Fibroblast of upper back skin (primary cell): ENCODE measurements around the gene MYO10.
"Not testable (repeated sequence)": the region's sequence is repeated elsewhere in the genome, so short reads cannot be mapped to it uniquely, and the experiment has no call there.

Experiments used
- DNase-seq: peaks from one replicate; pipeline ENCODE4 v3.0.0-alpha.2; 2013

MYO10 gene

DNA sequence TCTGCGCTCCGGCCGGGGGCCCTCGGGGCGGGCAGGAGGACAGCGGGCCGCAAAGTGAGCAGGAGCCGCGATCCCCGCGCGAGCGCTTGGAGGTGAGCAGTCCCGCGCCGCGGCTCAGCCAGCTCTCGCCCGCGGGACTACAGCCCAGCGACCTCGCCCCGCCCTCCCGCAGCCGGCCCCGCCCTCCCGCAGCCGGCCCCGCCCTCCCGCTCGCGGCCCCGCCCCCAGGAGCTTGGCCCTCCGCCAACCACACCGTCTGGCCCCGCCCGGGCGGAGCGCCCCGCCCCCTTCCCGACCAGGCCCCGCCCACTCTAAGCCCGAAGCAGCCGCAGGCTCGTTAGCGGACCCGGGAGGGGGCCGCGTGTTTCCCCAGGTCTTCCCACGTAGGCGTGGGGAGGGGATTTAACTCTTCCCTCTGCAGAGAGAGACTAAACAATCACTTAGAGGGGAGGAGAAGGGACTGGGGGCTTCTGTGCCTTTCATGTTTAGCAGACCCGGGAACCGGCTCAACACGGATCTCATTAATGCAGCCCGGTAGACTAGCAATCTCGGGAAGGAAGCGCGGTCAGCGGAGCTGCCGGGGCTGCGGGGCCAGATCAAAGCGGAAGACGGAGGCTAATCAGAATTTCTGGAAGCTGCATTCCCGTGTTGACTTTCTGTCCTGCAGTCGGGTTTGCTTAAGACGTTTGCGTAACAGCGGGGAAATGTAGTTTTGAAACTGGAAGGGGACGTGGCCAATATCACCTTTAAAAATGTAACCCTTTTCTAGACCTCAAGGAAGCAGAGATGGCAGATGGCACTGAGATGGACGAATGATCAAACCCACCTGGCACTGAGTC, at the start of gene MYO10:
Gene MYO10, minus strand, starts transcription at position 139 of the 839 bp plus-strand sequence. CDS start 480 bp downstream, outside the sequence.
- DNase-seq = peak; percentile 80

DNA sequence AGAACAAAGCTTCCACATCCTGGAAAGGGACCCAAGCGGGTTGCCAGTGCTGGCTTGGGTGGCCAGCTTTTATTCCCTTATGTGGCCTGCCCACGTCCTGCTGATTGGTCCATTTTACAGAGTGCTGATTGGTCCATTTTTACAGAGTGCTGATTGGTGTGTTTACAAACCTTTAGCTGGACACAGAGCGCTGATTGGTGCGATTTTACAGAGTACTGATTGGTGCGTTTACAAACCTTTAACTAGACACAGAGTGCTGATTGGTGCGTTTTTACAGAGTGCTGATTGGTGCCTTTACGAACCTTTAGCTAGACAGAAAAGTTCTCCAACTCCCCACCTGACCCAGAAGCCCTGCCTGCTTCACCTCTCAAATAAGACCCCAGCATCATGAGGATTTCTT, 49.2 kb upstream of the MYO10 start:
- DNase-seq = not testable (repeated sequence)

DNA sequence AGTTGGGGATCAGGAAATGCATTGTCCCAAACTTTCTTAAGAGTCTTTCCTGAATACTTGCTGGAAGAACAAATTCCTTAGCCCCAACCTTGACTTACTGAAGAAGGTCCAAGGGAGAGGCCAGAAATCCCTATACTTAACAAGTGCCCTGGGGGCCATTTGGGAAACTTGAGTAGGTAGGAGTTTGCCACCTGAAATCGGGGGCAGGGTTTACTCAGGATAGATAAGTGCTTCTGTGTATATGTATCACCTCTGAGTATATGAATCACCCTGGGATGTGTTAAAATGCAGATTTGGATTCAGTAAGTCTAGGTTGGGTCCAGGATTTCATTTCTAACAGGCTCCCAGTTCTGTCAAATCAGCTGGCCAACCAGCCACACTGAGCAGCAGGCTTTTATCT, 47.9 kb upstream of the MYO10 start:
- no peak for DNase-seq

DNA sequence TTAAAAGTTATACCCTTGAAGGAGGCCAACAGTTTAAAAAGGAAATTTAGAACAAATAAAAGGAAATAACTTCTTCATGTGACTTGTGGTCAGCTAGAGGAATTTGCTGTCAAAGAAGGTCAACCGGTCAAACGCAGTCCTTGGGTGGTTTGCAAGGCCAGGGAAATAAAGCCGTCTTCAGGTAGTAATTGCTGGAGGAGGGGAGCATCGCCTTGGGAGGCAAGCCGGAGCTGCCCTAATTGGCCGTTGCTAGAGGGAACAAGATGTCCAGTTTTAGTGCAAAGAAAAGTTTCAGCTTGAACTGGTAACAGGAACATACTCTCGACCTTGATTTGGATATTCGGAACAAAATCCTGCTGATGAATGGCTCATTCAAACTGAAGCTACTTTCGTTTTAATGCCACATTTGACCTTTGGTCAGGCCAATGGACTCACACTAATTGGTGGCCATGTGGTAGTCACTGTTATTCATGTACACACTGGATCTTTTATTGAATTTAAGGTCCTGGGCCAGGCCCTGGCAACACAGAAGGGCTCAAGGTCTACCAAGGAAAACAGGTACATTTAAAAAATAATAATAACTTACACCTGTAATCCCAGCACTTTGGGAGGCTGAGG, 47.0 kb upstream of the MYO10 start:
- DNase-seq = no peak

DNA sequence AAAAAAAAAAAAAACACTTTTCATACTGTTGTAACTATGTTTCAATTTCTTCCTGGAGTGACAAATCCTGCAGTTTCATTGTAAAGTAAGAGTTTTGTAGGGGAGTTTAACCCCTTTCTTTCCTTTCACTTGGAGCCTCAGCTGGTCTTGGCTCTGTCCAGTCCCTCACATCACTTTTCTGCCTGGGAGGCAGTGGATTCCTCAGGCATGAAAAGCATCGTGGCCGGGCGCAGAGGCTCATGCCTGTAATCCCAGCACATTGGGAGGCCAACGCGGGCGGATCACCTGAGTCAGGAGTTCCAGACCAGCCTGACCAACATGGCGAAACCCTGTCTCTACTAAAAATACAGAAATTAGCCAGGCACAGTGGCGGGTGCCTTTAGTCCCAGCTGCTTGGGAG, 45.6 kb upstream of the MYO10 start:
- no peak for DNase-seq

DNA sequence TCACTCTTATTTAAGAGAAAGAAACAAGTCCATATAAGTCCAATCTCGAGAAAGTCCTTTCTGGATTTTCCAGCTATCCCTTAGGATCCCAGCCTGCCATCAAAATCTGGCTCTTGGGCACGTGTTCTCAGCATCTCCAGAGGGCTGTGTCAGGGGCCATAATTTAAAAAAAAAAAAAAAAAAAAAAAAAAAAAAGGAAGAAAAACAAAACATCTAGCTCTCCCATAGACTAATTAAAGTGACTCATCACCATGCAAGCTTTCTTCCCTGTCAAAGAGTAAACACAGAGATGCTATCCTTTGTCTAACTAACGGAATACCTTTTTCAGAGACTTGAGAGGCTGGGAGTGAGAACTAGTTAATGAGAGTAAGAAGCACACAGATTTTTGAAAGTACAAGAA, 44.9 kb upstream of the MYO10 start:
- DNase-seq = no peak

DNA sequence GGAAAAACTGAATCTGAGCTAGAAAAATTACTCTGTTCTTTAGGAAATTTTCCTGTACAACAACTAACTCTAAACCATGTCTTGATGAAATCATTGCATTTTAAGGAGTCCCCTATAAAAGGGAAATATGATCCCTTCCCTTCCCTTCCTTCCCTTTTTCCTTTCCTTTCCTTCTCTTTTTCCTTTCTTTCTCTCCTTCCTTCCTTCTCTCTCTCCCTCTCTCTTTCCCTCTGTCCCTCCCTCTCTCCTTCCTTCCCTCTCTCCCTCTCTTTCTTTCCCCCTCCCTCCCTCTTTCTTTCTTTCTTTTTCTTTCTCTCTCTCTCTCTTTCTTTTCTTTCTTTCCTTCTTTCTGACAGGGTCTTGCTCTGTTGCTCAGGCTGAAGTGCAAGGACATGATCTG, 42.2 kb upstream of the MYO10 start:
- DNase-seq = no peak

DNA sequence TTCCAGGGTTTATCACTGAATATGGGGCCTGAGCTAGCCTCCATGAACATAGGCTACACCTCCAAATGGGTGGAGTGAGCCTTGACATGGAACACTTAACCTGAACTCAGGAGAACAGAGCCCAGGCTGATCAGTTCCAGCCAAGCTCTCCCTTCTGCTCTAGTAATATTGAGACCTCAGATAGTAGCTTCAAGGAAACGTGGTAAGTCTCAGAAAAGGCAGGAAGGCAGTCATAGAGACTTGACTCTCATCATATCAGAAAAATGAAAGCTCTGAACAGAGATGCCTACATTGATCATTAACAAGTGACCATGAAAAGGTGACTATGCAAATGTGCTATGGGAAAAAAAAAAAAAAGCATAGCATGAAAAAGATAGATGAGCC, 40.5 kb upstream of the MYO10 start:
- no peak for DNase-seq

DNA sequence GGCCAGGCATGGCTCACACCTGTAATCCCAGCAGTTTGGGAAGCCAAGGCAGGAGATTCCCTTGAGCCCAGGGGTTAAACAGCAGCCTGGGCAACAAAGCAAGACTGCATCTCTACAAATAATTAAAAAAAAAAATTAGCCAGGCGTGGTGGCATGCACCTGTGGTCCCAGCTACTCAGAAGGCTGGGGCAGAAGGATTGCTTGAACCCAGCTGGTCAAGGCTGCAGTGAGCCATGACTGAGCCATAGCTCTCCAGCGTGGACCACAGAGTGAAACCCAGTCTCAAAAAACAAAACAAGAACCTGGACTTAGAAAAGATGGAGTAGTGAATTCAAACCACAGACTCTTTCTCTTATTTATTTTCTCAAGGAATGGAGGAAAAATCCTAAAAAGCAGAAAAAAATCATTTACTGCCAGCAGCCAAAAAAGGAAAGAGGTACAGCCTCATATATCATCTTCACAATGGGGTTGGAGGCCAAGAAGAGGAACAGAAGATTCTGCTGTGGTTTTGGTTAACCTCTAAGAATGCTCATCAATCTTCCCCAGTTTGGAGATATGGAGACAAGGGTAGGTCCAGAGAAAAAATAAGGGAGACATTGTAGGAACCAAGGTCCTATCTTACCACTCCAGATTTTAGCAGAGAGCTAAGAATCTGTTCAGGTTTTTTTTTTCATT, 40.0 kb upstream of the MYO10 start:
- DNase-seq = peak; percentile 88

DNA sequence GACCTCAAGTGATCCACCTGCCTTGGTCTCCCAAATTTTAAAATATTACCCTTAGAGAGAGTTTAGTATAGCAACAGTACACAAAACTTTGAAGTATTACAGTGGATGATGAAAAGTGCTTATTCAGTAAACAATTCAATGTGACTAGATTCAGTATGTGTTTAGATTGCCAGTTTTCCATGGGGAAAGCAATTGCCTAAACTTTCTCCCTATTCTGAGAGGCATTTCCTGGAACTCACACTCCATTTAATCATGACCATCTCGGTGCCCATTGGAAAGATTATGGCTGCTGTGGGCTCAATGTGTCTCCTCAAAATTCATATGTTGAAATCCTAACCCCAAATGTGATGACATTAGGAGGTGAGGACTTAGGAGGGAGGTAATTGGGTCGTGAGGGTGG, 38.9 kb upstream of the MYO10 start:
- DNase-seq = no peak

DNA sequence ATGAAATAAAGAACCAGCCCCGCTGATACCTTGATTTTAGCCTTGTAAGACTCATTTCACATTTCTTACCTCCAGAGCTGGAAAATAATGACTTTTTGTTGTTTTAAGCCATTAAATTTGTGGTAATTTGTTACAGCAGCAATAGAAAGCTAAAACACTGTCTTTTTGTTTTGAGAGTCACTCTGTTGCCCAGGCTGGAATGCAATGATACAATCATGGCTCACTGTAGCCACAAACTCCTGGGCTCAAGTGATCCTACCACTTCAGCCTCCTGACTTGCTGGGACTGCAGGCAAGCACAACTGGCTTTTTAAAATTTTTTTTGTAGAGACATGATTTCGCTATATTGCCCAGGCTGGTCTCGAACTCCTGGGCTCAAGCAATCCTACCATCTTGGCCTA, 34.7 kb upstream of the MYO10 start:
- DNase-seq = no peak

DNA sequence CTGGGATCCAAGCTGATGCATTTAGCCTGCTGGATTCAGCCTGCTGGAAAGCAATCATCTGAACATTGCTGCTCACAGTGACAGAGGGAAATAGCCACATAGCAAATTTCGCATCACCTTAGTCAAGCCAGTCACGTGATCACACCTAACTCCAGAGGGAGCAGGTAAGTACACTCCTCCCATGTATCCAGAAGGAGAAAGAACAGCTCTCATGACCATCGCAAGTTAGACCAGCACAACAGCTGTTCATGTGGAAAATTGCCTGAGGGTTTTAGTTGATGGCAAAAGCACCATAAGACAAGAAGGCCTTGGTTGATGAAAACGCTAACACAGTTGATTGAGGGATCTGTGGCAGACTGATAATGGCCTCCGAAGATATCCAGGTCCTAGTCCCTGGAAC, 34.2 kb upstream of the MYO10 start:
- DNase-seq = no peak

DNA sequence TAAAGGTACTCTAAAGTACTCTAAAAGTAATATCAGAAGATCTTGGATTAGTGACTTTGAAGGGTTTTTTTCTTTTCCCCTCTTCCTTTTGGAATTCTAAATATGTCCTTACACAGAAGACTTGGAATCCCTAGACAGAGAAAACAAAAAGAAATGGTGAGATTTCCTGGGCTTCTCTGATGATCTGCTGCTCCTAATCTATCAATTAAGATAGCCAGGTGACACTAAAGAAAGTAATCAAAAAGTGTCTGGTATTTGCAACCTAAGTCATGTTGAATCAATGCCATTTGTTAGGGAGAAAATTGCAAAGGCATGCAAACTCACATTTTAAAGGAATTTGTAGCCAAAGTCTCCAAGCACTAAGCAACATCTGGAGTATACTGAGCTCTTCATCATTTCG, 29.5 kb upstream of the MYO10 start:
- peak; percentile 37 for DNase-seq

DNA sequence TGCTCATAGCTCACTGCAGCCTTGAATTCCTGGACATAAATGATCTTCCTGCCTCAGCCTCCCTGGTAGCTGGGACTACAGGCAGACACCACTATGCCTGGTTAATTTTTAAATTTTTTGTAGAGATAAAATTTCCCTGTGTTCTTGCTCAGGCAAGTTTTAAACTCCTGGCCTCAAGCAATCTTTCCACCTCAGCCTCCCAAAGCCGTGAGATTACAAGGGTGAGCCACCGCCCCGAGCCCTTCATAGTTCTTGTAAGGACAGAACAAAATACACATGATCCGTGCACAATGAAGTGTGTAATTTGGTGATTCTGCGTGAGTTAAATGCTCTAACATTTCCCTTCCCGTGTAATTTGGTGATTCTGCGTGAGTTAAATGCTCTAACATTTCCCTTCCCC, 27.7 kb upstream of the MYO10 start:
- DNase-seq = no peak

DNA sequence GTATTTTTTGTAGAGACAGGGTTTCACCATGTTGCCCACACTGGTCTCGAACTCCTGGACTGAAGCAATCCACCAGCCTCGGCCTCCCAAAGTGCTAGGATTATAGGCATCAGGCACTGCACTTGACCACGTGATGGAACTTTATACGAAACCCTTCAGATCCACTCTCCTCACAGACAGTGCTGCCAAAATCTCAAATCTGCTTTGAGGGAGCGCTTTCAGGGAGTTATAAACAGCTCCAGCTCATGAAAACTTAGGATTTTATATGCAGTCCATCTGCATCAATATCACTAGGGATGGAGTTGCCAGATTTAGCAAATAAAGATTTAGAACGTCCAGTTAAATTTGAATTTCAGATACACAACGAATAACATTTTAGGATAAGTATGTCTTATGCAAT, 25.0 kb upstream of the MYO10 start:
- no peak for DNase-seq

DNA sequence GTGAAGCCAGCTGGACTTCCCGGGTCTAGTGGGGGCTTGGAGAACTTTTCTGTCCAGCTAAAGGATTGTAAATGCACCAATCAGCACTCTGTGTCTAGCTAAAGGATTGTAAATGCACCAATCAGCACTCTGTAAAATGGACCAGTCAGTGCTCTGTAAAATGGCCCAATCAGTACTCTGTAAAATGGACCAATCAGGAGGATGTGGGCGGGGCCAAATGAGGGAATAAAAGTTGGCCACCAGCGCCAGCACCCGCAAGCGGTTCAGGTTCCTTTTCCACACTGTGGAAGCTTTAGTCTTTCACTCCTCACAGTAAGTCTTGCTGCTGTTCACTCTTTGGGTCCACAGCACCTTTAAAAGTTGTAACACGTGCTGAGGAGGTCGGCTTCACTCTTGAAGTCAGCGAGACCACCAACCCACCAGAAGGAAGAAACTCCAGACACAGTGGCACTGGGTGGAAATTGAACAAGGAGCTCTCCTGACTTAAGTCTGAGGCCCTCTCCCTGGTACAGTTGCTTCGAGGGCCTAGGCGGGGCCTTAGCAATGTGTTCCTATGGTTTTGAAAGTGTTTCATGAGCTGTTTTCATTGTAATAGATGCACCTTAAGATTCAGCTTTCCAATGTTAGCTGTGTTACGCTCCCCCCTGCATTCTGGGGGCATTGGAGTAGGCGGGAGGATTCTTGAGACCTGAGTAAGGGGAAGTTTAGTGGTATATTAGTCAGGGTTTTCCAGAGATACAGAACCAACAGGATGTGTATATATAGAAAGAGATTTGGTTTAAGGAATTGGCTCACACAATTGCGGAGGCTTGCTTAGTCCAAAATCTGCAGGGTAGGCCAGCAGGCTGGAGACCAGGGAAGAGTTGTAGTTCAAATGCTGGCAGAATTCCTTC, 21.5 kb upstream of the MYO10 start:
- peak; percentile 98 for DNase-seq

DNA sequence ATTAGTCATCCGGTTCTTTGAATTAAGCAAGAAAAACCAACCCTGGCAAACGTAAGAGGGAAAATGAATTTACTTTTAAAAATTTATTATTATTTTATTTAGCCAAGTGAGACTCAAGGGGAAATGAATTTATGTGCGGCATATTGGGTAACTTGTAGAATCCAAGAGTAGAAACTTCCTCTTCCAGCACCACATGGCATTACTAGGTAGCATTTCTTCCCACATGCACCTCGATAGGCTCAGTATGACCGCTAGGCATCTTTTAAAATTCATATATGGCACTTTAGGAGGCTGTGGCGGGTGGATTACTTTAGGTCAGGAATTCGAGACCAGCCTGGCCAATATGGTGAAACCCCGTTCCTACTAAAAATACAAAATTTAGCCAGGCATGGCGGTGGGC, 17.6 kb upstream of the MYO10 start:
- no peak for DNase-seq

DNA sequence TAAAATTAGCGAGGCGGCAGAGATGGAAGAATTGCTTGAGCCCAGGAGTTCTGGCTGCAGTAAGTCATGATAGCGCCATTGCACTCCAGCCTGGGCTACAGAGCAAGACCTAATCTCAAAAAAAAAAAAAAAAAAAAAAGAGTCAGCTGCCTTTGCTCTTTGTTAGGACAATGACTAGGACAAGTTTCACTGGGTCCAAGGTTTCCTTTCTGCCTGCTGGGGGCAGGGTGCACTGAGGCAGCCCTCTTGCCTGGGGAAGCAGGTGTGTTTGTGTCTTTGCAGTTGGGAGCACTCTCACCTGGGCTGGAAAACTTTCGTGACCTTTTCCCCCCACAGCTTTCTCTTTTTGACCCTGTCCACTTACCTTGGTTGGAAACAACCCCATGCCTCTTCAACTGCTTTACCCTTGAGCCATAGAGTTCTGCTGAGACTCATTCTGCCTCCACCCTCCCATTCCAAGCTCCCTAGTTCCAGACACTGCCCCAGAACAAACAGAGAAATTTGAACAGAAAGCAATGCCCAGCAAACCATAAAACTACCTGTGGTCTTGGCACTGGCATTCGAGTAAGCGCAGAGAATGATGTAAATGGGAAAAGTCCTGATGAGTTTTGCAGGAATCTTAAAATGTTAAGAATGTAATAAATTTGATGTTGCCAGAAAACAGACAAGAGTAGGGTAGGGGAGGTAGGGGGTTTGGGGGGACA, 17.0 kb upstream of the MYO10 start:
- DNase-seq = no peak

DNA sequence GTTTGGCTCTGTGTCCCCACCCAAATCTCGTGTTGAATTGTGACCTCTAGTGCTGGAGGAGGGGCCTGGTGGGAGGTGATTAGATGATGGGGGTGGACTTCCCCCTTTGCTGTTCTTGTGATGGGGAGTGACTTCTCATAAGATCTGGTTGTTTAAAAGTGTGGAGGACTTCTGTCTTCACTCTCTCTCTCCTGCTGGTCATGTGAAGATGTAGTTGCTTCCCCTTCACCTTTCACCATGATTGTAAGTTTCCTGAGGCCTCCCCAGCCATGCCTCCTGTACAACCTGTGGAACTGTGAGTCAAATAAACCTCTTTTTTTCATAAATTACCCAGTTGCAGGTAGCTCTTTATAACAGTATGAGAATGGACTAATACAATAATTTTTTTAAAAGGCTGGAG, 10.6 kb upstream of the MYO10 start:
- no peak for DNase-seq

DNA sequence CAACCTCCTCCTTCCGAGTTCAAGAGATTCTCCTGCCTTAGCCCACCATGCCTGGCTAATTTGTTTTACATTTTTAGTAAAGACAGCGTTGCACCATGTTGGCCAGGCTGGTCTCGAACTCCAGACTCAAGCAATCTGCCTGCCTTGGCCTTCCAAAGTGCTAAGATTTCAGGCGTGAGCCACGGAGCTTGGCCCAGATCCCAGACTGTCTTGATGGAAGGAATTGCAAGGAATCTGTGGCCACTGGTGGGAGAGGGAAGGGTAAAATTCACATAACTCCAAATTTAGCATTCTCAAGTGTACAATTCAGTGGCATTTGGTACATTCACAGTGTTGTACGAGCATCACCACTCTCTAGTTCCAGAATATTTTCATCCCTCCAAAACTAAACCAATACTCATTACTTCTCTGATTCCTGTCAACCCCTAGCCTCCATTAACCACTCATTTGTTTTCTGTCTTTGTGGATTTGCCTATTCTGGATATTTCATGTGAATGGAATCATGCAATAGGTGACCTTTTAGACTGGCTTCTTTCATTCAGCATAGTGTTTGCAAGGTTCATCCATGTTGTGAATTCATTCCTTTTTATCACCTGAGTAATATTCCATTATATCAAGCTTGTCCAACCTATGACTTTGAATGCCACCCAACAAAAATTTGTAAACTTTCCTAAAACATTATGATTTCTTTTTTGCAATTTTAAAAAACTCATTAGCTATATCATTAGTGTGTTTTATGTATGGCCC, 8.9 kb upstream of the MYO10 start:
- no peak for DNase-seq

DNA sequence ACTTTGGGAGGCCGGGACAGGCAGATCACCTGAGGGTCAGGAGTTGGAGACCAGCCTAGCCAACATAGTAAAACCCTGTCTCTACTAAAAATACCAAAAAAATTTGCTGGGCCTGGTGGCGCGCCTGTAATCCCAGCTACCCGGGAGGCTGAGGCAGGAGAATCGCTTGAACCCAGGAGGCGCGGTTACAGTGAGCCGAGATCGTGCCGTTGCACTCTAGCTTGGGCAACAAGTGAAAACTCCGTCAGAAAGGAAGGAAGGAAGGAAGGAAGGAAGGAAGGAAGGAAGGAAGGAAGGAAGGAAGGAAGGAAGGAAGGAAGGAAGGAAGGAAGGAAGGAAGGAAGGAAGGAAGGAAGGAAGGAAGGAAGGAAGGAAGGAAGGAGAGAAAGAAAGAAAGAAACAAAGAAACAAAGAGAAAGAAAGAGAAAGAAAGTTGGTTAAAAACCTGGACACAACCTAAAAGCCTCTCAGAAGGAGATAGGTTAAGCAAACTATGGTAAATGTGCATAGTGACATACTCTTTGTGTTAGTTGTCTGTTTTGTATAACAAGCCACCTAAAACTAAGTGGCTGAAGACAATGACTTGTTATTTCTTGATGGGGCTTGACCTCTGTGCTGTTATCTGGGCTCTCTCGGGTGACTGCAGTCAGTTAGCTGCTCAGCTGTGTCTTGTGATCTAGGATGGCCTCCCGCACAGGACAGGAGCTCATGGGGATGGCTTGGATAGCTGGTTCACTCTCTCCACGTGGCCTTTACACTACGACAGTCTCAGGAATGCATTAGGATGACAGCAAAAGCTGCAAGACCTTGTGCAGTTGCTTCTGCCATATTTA, 8.0 kb upstream of the MYO10 start:
- DNase-seq = no peak
